Measurements from ENCODE around the gene C11orf21. TPM values are rescaled to one million over a fixed set of nuclear protein-coding genes. Genes with fewer than 3 reads are reported as not detected.

C11orf21 gene
- polyA plus RNA-seq, 1 donor: 22.7 TPM

DNA sequence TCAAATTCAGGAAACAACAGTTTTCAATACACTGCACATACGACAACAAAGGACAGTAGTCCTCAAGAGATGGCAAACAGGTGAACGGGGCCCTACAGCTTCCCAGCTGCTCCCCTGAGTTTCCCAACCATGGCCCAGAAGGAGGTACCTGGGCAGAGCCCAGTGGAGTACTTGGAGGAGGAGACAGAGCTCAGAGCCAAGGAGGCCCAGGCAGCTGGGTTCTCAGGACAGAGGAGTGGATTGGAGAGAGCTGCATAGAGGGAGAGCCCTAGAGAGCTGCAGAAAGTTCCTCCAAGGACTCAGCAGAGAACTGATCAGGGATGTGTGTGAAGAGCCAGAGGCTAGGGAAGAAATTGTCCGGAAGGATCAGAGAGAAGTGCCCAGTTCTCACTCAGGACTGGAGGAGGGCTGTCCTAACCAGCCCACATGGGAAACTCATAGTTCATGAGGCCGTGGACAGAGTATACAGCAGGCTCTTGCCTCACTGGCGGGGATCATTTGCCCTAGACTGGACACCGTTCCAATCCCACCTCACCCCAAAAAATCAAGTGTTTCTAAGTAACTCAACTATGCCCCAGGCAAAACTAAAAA, 23.7 kb downstream of the C11orf21 start:
- no peaks in the 10 kb centered on the region for H3K36me3 ChIP-seq (ENCODE audit: control insufficient read depth, insufficient read depth, low read length)
- no peak for DNase-seq
- H3K4me1 ChIP-seq (ENCODE audit: control insufficient read depth, insufficient read depth, low read length): no peaks in the 10 kb centered on the region
- peaks cover 9% of the 10 kb centered on the region for H3K9me3 ChIP-seq (ENCODE audit: control insufficient read depth, low read depth, low read length)
- H3K4me3 ChIP-seq (ENCODE audit: low read length): no peak overlapping the region
- no peak overlapping the region for H3K27ac ChIP-seq (ENCODE audit: low read length)
- H3K27me3 ChIP-seq (ENCODE audit: control insufficient read depth, insufficient read depth, low read length): no peaks in the 10 kb centered on the region
- no CpG with 5 or more reads among the region's 6 CpGs for WGBS (ENCODE audit: insufficient coverage, low lambda C conversion rate)

DNA sequence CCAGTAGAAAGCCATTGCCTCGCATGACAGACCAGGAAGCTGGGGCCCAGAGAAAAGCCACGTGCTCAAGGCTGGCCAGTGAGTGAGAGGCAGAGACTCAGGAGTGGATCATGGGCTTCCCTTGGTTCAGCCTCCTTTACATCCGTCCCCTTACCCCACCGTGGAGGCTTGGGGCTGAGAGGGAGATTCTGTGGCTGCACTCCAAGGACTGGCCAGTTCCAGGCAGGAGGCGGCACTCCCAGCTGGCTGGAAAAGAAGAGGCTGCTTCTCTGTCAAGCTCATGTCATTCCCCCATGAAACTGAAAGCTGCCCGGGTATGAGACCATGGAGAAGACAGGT, 24.7 kb downstream of the C11orf21 start:
- peaks cover 8% of the 10 kb centered on the region for H3K27me3 ChIP-seq (ENCODE audit: control insufficient read depth, insufficient read depth, low read length)
- no CpG with 5 or more reads among the region's 6 CpGs for WGBS (ENCODE audit: insufficient coverage, low lambda C conversion rate)
- H3K36me3 ChIP-seq (ENCODE audit: control insufficient read depth, insufficient read depth, low read length): no peaks in the 10 kb centered on the region
- DNase-seq: no peak
- peaks cover 13% of the 10 kb centered on the region for H3K9me3 ChIP-seq (ENCODE audit: control insufficient read depth, low read depth, low read length)
- no peak overlapping the region for H3K4me3 ChIP-seq (ENCODE audit: low read length)
- H3K4me1 ChIP-seq (ENCODE audit: control insufficient read depth, insufficient read depth, low read length): no peaks in the 10 kb centered on the region
- no peak overlapping the region for H3K27ac ChIP-seq (ENCODE audit: low read length)

DNA sequence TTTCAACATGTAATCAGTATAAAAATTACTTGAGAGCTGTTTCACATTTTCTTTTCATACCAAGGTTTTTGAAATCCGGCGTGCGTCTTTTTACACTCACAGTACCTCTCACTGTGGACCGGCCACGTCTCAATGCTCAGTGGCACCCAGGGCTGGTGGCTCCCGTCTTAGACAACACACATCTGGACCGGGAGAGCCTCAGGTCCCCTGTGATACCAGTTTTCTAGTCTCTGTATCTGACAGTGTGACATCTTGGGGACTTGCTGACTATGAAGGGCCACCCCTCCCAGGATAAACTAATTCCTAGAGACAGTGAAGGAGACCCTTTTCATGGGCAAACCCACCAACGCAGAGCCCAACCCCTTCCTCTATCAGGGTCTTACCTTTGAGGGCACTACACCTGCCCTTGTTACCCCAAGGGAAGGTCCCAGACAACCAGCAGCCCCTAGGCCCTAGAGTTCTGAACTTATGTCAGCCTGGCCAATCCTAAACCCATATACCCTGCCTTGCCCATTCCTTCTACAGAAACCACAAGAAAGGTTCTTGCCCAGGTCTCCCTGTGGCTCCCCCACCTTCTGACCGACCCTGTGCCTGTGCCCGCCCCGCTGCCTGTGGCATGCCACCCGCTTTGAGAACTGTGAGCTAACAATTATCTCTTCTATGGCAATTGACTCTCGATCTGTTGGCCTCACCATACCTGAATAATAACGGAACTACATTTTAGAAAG, 25.3 kb downstream of the C11orf21 start:
- Histone ChIP-seq H3K27ac (ENCODE audit: low read length) (no peak overlapping the region), H3K27me3 (ENCODE audit: control insufficient read depth, insufficient read depth, low read length) (peaks cover 14% of the 10 kb centered on the region), H3K4me1 (ENCODE audit: control insufficient read depth, insufficient read depth, low read length) (no peaks in the 10 kb centered on the region), H3K9me3 (ENCODE audit: control insufficient read depth, low read depth, low read length) (peaks cover 15% of the 10 kb centered on the region), H3K36me3 (ENCODE audit: control insufficient read depth, insufficient read depth, low read length) (no peaks in the 10 kb centered on the region), H3K4me3 (ENCODE audit: low read length) (no peak overlapping the region)
- DNase-seq: no peak
- no CpG with 5 or more reads among the region's 14 CpGs for WGBS (ENCODE audit: insufficient coverage, low lambda C conversion rate)

DNA sequence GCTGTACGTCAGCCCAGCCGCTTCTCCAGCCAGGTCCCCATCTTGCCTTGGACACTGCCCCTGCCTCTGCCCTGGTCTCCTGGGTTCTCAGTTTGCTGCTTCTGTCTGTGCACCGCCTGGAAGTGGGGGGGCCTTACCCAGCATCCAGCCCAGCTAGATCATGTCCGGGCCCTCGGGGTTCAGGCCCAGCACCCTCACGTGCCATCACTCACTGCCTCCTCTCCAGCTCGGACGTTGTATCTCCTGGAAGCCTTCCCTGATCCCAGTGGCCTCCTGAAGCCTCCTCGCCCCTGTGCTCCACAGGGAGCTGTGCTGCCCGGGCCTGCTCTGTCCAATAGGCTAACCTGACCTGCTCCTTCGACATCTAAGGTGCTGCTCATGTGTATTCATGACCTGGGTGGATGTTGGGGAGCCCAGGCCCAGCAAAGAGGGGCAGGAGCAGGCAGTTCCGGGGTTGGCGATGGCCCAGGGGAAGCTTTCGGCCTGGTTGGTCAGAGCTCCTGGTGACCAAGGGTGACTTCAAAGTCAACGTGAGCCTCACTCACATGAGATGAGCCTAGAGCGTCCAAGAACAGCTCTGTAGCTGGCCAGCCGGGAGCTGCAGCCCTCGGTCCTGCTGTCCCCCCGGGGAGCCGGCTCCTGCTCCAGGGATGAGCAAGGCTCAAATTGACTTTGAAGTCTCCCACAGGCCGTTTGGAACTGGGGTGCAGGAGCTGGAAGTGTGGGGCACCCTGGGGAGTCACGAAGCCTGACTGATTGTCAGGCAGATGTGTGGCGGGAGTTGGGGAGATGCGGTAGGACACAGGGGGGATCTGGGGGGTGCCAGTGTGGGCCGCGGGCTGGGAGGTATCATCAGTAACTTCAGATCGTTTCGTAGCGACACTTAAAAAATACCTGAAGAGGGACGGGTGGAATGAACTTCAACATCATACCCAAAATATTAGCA, 26.1 kb downstream of the C11orf21 start:
- peaks cover 19% of the 10 kb centered on the region for H3K9me3 ChIP-seq (ENCODE audit: control insufficient read depth, low read depth, low read length)
- peaks cover under 1% of the 10 kb centered on the region for H3K4me1 ChIP-seq (ENCODE audit: control insufficient read depth, insufficient read depth, low read length)
- peaks cover 22% of the 10 kb centered on the region for H3K27me3 ChIP-seq (ENCODE audit: control insufficient read depth, insufficient read depth, low read length)
- WGBS (ENCODE audit: insufficient coverage, low lambda C conversion rate): 40% methylated on average over 1 of the region's 30 CpGs
- H3K27ac ChIP-seq (ENCODE audit: low read length): no peak overlapping the region
- H3K4me3 ChIP-seq (ENCODE audit: low read length): no peak overlapping the region
- H3K36me3 ChIP-seq (ENCODE audit: control insufficient read depth, insufficient read depth, low read length): no peaks in the 10 kb centered on the region
- no peak for DNase-seq

DNA sequence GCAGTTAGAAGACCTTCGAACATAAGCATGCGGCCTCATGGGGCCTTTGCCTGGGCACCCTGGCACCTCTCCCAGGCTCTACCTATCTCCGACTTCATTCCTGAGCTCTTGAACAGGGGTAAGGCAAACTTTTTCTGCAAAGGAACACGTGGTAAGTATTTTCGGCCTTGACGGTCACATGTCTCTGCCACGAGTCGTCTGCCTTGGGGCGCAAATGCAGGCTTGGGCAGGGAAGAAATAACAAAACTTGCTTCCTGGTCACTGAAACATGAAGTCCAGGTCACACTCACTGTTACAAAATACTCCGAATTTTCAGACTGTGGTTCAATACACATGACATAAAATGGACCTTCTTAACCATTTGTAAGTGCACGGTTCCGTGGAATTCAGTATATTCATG, 27.9 kb downstream of the C11orf21 start:
- WGBS (ENCODE audit: insufficient coverage, low lambda C conversion rate): 100% methylated on average over 1 of the region's 12 CpGs
- Histone ChIP-seq H3K4me3 (ENCODE audit: low read length) (no peak overlapping the region), H3K27me3 (ENCODE audit: control insufficient read depth, insufficient read depth, low read length) (peaks cover 30% of the 10 kb centered on the region), H3K9me3 (ENCODE audit: control insufficient read depth, low read depth, low read length) (peaks cover 10% of the 10 kb centered on the region), H3K36me3 (ENCODE audit: control insufficient read depth, insufficient read depth, low read length) (no peaks in the 10 kb centered on the region), H3K27ac (ENCODE audit: low read length) (no peak overlapping the region), H3K4me1 (ENCODE audit: control insufficient read depth, insufficient read depth, low read length) (peaks cover 5% of the 10 kb centered on the region)
- no peak for DNase-seq

DNA sequence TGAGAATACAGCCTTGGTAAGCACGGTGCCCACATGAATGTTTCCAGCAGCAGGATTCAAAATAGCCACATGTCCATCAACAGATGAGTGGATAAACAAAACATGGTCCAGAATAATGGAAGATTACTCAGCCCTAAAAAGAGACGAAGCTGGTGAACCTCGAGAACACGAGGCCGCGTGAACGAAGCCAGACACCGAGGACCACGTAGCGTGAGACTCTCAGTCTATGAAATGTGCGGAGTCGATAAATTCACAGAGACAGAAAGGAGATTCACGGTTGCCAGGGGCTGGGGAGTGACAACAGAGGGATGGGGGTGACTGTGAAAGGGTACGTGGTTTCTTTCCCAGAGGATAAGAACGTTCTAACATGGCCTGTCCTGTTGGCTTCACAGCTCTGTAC, 28.4 kb downstream of the C11orf21 start:
- peaks cover 2% of the 10 kb centered on the region for H3K36me3 ChIP-seq (ENCODE audit: control insufficient read depth, insufficient read depth, low read length)

DNA sequence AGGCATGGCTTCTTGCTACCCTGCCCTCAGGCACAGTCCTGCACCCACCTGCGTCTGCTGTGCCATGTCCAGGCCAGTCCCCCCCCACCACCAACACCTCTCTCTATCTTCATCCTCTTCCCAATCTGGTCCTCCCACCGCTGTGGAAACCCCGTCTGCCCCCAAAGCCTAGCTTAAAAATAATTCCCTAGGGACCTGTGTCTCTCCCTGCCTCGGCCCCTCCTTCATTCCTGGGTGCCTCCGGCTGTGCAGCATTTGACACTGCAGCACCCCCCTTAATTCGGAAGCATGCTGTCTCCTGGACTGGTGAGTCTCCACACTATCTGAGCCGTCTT, 28.8 kb downstream of the C11orf21 start:
- Histone ChIP-seq H3K27me3 (ENCODE audit: control insufficient read depth, insufficient read depth, low read length) (peaks cover 39% of the 10 kb centered on the region), H3K27ac (ENCODE audit: low read length) (no peak overlapping the region), H3K36me3 (ENCODE audit: control insufficient read depth, insufficient read depth, low read length) (peaks cover 6% of the 10 kb centered on the region), H3K4me3 (ENCODE audit: low read length) (no peak overlapping the region), H3K9me3 (ENCODE audit: control insufficient read depth, low read depth, low read length) (peaks cover 10% of the 10 kb centered on the region), H3K4me1 (ENCODE audit: control insufficient read depth, insufficient read depth, low read length) (peaks cover 13% of the 10 kb centered on the region)
- DNase-seq: no peak
- 100% methylated on average over 1 of the region's 7 CpGs for WGBS (ENCODE audit: insufficient coverage, low lambda C conversion rate)

More for the DNA sequence above, 28.4 kb downstream of the C11orf21 start:
- Histone ChIP-seq H3K9me3 (ENCODE audit: control insufficient read depth, low read depth, low read length) (peaks cover 10% of the 10 kb centered on the region), H3K27ac (ENCODE audit: low read length) (no peak overlapping the region), H3K27me3 (ENCODE audit: control insufficient read depth, insufficient read depth, low read length) (peaks cover 35% of the 10 kb centered on the region), H3K4me3 (ENCODE audit: low read length) (no peak overlapping the region), H3K4me1 (ENCODE audit: control insufficient read depth, insufficient read depth, low read length) (peaks cover 10% of the 10 kb centered on the region)
- DNase-seq: no peak
- 97% methylated on average over 10 of the region's 15 CpGs for WGBS (ENCODE audit: insufficient coverage, low lambda C conversion rate)

DNA sequence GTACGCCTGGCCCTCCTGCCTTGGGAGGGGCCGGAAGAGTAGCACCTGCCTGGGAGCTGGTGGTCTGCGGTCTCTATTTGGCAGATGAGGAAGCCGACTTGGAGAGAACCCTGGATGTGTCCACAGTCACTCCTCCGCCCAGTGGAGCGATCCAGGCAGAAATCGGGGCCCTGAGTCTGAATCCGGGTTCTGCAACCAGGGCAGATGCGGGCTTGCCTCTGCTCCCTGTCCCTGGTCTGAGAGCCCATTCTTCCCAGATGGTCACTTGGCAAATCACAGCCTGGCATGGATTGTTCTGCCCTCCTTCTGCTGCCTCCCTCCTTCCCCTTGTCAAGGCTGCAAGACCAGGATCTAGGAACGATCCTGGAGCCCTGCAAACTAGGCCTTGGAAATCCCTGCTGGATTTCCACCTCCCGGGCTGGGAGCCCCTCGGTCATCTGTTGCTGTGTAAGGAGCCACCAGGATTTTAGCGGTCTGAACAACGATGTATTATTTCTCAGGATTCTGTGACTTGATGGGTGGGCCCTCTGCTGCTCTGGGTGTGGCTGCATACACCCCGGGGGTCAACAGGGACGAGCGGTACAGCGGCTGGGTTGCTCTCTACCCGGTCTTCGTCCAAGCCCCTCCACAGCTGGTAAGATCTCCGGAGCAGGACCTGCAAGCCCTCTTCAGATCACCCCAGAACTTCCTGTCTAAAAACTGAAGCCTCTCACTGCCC, 29.3 kb downstream of the C11orf21 start:
- no CpG with 5 or more reads among the region's 21 CpGs for WGBS (ENCODE audit: insufficient coverage, low lambda C conversion rate)
- Histone ChIP-seq H3K4me1 (ENCODE audit: control insufficient read depth, insufficient read depth, low read length) (peaks cover 16% of the 10 kb centered on the region), H3K36me3 (ENCODE audit: control insufficient read depth, insufficient read depth, low read length) (peaks cover 10% of the 10 kb centered on the region), H3K27ac (ENCODE audit: low read length) (no peak overlapping the region), H3K27me3 (ENCODE audit: control insufficient read depth, insufficient read depth, low read length) (peaks cover 41% of the 10 kb centered on the region), H3K4me3 (ENCODE audit: low read length) (no peak overlapping the region), H3K9me3 (ENCODE audit: control insufficient read depth, low read depth, low read length) (peaks cover 10% of the 10 kb centered on the region)
- no peak for DNase-seq

DNA sequence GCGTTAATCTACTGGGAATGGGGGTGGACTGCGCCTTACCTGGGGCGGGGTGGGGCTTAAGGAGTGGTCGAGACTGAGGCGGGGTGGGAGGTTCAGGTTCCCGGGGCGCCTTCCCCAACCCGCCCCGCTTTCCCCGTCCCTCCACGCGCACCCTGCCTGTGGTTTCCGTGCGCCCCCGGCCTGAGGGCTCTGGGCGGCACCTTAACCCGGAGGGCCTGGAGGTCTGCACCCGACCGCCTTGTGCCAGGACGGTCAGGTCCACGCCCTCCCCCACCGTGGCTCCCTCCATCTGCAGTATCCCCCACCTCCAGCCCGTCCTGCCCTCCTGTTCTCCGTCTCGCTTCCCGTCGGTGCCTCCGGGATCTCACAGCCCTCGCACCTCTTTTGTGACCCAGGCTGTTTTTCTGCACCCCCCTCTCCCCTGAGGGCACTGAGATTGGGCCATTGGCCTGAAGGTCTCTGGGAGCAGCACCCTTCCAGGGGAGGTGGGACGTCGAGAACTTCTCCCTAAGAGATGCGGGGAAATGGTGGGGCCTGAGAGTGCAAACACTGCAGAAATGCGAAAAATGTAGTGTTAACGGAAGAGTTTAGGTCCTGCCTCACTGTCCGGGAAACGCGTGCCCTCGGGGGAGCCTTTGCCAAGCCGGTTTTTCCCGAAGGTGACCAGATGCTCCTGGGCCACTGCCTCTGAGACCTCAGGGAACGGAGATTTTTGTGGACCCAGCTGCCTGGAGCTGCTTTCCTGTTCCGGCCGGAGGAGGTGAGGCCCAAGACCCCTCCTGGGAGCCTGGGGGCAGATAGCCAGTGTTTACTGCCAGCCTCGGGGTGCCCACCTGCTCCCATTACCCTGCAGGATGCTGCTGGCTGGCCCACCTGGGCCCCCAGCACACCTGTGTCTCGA, 30.1 kb downstream of the C11orf21 start:
- H3K9me3 ChIP-seq (ENCODE audit: control insufficient read depth, low read depth, low read length): peaks cover 10% of the 10 kb centered on the region
- 47% methylated on average over 6 of the region's 45 CpGs for WGBS (ENCODE audit: insufficient coverage, low lambda C conversion rate)

More for the DNA sequence above, 30.1 kb downstream of the C11orf21 start:
- no peak overlapping the region for H3K4me3 ChIP-seq (ENCODE audit: low read length)
- peaks cover 16% of the 10 kb centered on the region for H3K36me3 ChIP-seq (ENCODE audit: control insufficient read depth, insufficient read depth, low read length)
- DNase-seq: no peak
- no peak overlapping the region for H3K27ac ChIP-seq (ENCODE audit: low read length)
- H3K4me1 ChIP-seq (ENCODE audit: control insufficient read depth, insufficient read depth, low read length): peaks cover 21% of the 10 kb centered on the region
- peaks cover 41% of the 10 kb centered on the region for H3K27me3 ChIP-seq (ENCODE audit: control insufficient read depth, insufficient read depth, low read length)

Measured in large intestine (tissue), 3 donors.